ENCODE results near the gene SPPL2A.
"Not testable (repeated sequence)": the region's sequence is repeated elsewhere in the genome, so short reads cannot be mapped to it uniquely, and the experiment has no call there.

Gene SPPL2A

GRCh38 chr15:50767332-50767861 lies 1.9 kb upstream of the SPPL2A start:
- DNase-seq (ENCODE audit: low spot score) = no peak

- DNase-seq (ENCODE audit: low spot score) = no peak
These were observed 878 bp downstream of the SPPL2A start for GRCh38 chr15:50764461-50765194.

GRCh38 chr15:50758712-50759205 lies 6.7 kb downstream of the SPPL2A start:
- no peak for DNase-seq (ENCODE audit: low spot score)

GRCh38 chr15:50753463-50753862 lies 12.0 kb downstream of the SPPL2A start:
- no peak for DNase-seq (ENCODE audit: low spot score)

- no peak for DNase-seq (ENCODE audit: low spot score)
These were observed 14.1 kb downstream of the SPPL2A start for GRCh38 chr15:50751394-50751793.

GRCh38 chr15:50750227-50750705 lies 15.2 kb downstream of the SPPL2A start:
- no peak for DNase-seq (ENCODE audit: low spot score)

- DNase-seq (ENCODE audit: low spot score) = no peak
These were observed 18.0 kb downstream of the SPPL2A start for GRCh38 chr15:50747523-50747922.

- no peak for DNase-seq (ENCODE audit: low spot score)
These were observed 20.9 kb downstream of the SPPL2A start for GRCh38 chr15:50744601-50745000.

GRCh38 chr15:50740955-50741354 lies 24.6 kb downstream of the SPPL2A start:
- DNase-seq (ENCODE audit: low spot score) = no peak

GRCh38 chr15:50736823-50737222 lies 28.7 kb downstream of the SPPL2A start:
- DNase-seq (ENCODE audit: low spot score) = no peak

- DNase-seq (ENCODE audit: low spot score) = no peak
These were observed 30.4 kb downstream of the SPPL2A start for GRCh38 chr15:50735156-50735555.

- no peak for DNase-seq (ENCODE audit: low spot score)
These were observed 39.2 kb downstream of the SPPL2A start for GRCh38 chr15:50726315-50726714.

GRCh38 chr15:50718700-50719125 lies 46.8 kb downstream of the SPPL2A start:
- no peak for DNase-seq (ENCODE audit: low spot score)

GRCh38 chr15:50712018-50712417 lies 53.5 kb downstream of the SPPL2A start:
- no peak for DNase-seq (ENCODE audit: low spot score)

- no peak for DNase-seq (ENCODE audit: low spot score)
These were observed 54.9 kb downstream of the SPPL2A start for GRCh38 chr15:50710585-50710984.

GRCh38 chr15:50707878-50708427 lies 57.6 kb downstream of the SPPL2A start:
- no peak for DNase-seq (ENCODE audit: low spot score)

- no peak for DNase-seq (ENCODE audit: low spot score)
These were observed 62.7 kb downstream of the SPPL2A start for GRCh38 chr15:50702762-50703334.

- no peak for DNase-seq (ENCODE audit: low spot score)
These were observed 67.4 kb downstream of the SPPL2A start for GRCh38 chr15:50698101-50698500.

- no peak for DNase-seq (ENCODE audit: low spot score)
These were observed 68.3 kb downstream of the SPPL2A start for GRCh38 chr15:50697109-50697797.

GRCh38 chr15:50694634-50695165 lies 70.8 kb downstream of the SPPL2A start:
- DNase-seq (ENCODE audit: low spot score) = not testable (repeated sequence)

GRCh38 chr15:50687302-50687902 lies 78.1 kb downstream of the SPPL2A start:
- DNase-seq (ENCODE audit: low spot score) = no peak

Measured in hepatic stellate cell (primary cell).